HCT116 (cell line): ENCODE data around the gene SORCS2. TPM values are rescaled to one million over a fixed set of nuclear protein-coding genes. Genes with fewer than 3 reads are reported as not detected.

Experiments
- ATAC-seq: fragments of 200-7000 bp; cut with Tn5 transposase; 2 replicates; pipeline ENCODE4 v1.9.1; 2020; ENCODE audit warnings: mild to moderate bottlenecking, moderate library complexity
- BruUV-seq: library from RNA; stranded (reverse); fragments of 400-500 nt; replicated peaks from 2 replicates; lab custom pipeline; 2021; lab: Mats Ljungman, UMichigan
- CTCF ChIA-PET: fragments of 300-600 bp; sonication (Branson Sonifier 250); formaldehyde crosslinking; loops from one replicate; lab custom pipeline; 2021; ENCODE audit warnings: antibody characterized with exemption; lab: Charles Lee
- POLR2A ChIA-PET: fragments of 300-600, 350-600 bp; sonication (Branson Sonifier 250); formaldehyde crosslinking; loops from one replicate; lab custom pipeline; 2021; ENCODE audit warnings: antibody characterized with exemption; lab: Charles Lee
- RAD21 ChIA-PET, 2 experiments: fragments of 300-600 bp; sonication (Branson Sonifier 250); formaldehyde crosslinking; loops; one replicate each; lab custom pipeline; 2023; ENCODE audit warnings: low total read pairs in 2 of 2; ENCODE audit not compliant: uncharacterized antibody in 2 of 2, unreplicated experiment in 2 of 2, low non-redundant PET in 1 of 2; lab: Charles Lee
- DNase-seq: peaks from one replicate; pipeline ENCODE4 v3.0.0-alpha.2; 2010; ENCODE audit warnings: low read depth, low spot score
- H2AFZ ChIP-seq: fragments of 200-600 bp; shearing (Covaris generic), sonication (generic); 2 replicates; pipeline ENCODE4 v1.6.1; 2017; ENCODE audit warnings: low read depth, mixed run types, mixed read lengths, antibody characterized with exemption, low read length; ENCODE audit not compliant: poor library complexity, severe bottlenecking
- H3K27ac ChIP-seq: 2 replicates; pipeline ENCODE4 v1.5.1; 2012; ENCODE audit warnings: low read depth, low read length
- H3K27me3 ChIP-seq: fragments of 200-600 bp; sonication (generic); 2 replicates; pipeline ENCODE4 v1.6.1; 2016; ENCODE audit warnings: mixed run types, low read length, mixed read lengths; ENCODE audit not compliant: insufficient read depth
- H3K36me3 ChIP-seq, 2 experiments: fragments of 200-500 bp in 1 of 2; fragments of 200-600 bp in 1 of 2; sonication (Bioruptor generic) in 1 of 2; sonication (generic) in 1 of 2; 2 replicates each; pipeline versions ENCODE4 v1.5.1 to v1.6.1; 2014 to 2016; ENCODE audit warnings: low read length in 2 of 2, inconsistent platforms in 1 of 2, mixed read lengths in 1 of 2, mixed run types in 1 of 2; ENCODE audit not compliant: insufficient read depth in 2 of 2, control insufficient read depth in 1 of 2
- H3K4me1 ChIP-seq, 2 experiments: fragments of 200-600 bp in 1 of 2; sonication (generic) in 1 of 2; 2 replicates each; pipeline versions ENCODE4 v1.5.1 to v1.6.1; 2012 to 2017; ENCODE audit warnings: low read length in 2 of 2, inconsistent platforms in 1 of 2, mild to moderate bottlenecking in 1 of 2, mixed read lengths in 1 of 2, mixed run types in 1 of 2, moderate library complexity in 1 of 2; ENCODE audit not compliant: insufficient read depth in 2 of 2, control insufficient read depth in 1 of 2
- H3K4me2 ChIP-seq: fragments of 200-600 bp; sonication (generic); 2 replicates; pipeline ENCODE4 v1.6.1; 2017; ENCODE audit warnings: mixed run types, low read length, mixed read lengths
- H3K4me3 ChIP-seq, 2 experiments: fragments of 200-600 bp in 1 of 2; sonication (generic) in 1 of 2; replicated peaks in 1 of 2; 2 replicates each; pipeline ENCODE4 v1.5.1; 2011 to 2016; ENCODE audit warnings: low read length in 2 of 2, control low read depth in 1 of 2, low read depth in 1 of 2, mild to moderate bottlenecking in 1 of 2, mixed read lengths in 1 of 2, mixed run types in 1 of 2
- H3K79me2 ChIP-seq: fragments of 200-600 bp; sonication (generic); 2 replicates; pipeline ENCODE4 v1.6.1; 2017; ENCODE audit warnings: mild to moderate bottlenecking, mixed run types, low read length, moderate library complexity, mixed read lengths; ENCODE audit not compliant: insufficient read depth
- H3K9ac ChIP-seq: fragments of 200-600 bp; sonication (generic); 2 replicates; pipeline ENCODE4 v1.6.1; 2016; ENCODE audit warnings: low read length, mixed read lengths
- H3K9me2 ChIP-seq: fragments of 200-600 bp; sonication (generic), shearing (Covaris generic); 2 replicates; pipeline ENCODE4 v1.6.1; 2017; ENCODE audit warnings: mixed run types, mild to moderate bottlenecking, moderate library complexity; ENCODE audit not compliant: insufficient read depth
- H3K9me3 ChIP-seq, 2 experiments: fragments of 200-500 bp in 1 of 2; fragments of 200-600 bp in 1 of 2; sonication (Bioruptor generic) in 1 of 2; sonication (generic) in 1 of 2; 2 replicates each; pipeline ENCODE4 v1.6.1; 2014 to 2017; ENCODE audit warnings: low read length in 2 of 2, mixed read lengths in 2 of 2, inconsistent platforms in 1 of 2, low read depth in 1 of 2, mild to moderate bottlenecking in 1 of 2, mixed run types in 1 of 2, moderate library complexity in 1 of 2; ENCODE audit not compliant: control insufficient read depth in 1 of 2, insufficient read depth in 1 of 2
- H4K20me1 ChIP-seq: fragments of 200-600 bp; sonication (generic), shearing (Covaris generic); 2 replicates; pipeline ENCODE4 v1.6.1; 2017; ENCODE audit warnings: mixed run types, mild to moderate bottlenecking, moderate library complexity; ENCODE audit not compliant: insufficient read depth
- ATF3 ChIP-seq: IDR thresholded peaks from 2 replicates; pipeline ENCODE4 v1.6.1; 2012
- CBX3 ChIP-seq: IDR thresholded peaks from 2 replicates; pipeline ENCODE4 v1.6.1; 2012; ENCODE audit warnings: low read depth
- CEBPB ChIP-seq: IDR thresholded peaks from 2 replicates; pipeline ENCODE4 v1.6.1; 2012; ENCODE audit warnings: low read depth
- EGR1 ChIP-seq: IDR thresholded peaks from 2 replicates; pipeline ENCODE4 v1.6.1; 2012; ENCODE audit warnings: low read depth
- ELF1 ChIP-seq: IDR thresholded peaks from 2 replicates; pipeline ENCODE4 v1.6.1; 2012; ENCODE audit warnings: low read depth, borderline replicate concordance
- MAX ChIP-seq: IDR thresholded peaks from 2 replicates; pipeline ENCODE4 v1.6.1; 2012
- POLR2A ChIP-seq: IDR thresholded peaks from 2 replicates; pipeline ENCODE4 v1.7.0; 2011; ENCODE audit warnings: borderline replicate concordance; ENCODE audit not compliant: insufficient read depth, insufficient read length; ENCODE audit errors: extremely low read depth
- POLR2AphosphoS5 ChIP-seq: IDR thresholded peaks from 2 replicates; pipeline ENCODE4 v1.6.1; 2011; ENCODE audit warnings: mild to moderate bottlenecking, low read depth, low read length, moderate library complexity
- RAD21 ChIP-seq: IDR thresholded peaks from 2 replicates; pipeline ENCODE4 v1.6.1; 2012; ENCODE audit warnings: low read depth, mild to moderate bottlenecking
- SRF ChIP-seq: IDR thresholded peaks from 2 replicates; pipeline ENCODE4 v1.6.1; 2012; ENCODE audit warnings: low read depth
- ZBTB33 ChIP-seq: IDR thresholded peaks from 2 replicates; pipeline ENCODE4 v1.6.1; 2011; ENCODE audit warnings: mild to moderate bottlenecking, low read length, moderate library complexity; ENCODE audit not compliant: insufficient replicate concordance; ENCODE audit errors: extremely low read depth
- intact Hi-C: fragments of 100-400 bp; cut with micrococcal nuclease; formaldehyde crosslinking; loops from 2 replicates; pipeline ENCODE4 v1.10.0; 2022
- total RNA-seq: library from RNA; stranded (reverse); gene quantifications from one replicate; pipeline ENCODE4 v1.2.1, GENCODE V29; 2021; ENCODE audit not compliant: unreplicated experiment

The SORCS2 gene
- total RNA-seq, 1 experiment from 2014 or later: 0.37 TPM

GRCh38 chr4:7687796-7688195 is 495.5 kb downstream of the SORCS2 start:
- DNase-seq (no peak), ATAC-seq (no peak)
- Histone ChIP-seq H3K36me3 (no peaks in the 10 kb centered on the region), H3K9ac (no peak overlapping the region), H3K27ac (no peak overlapping the region), H3K27me3 (no peaks in the 10 kb centered on the region; the same call in 1 of the 2 replicates), H3K4me2 (no peak overlapping the region), H3K9me2 (no peaks in the 10 kb centered on the region), H3K4me3 (no peak overlapping the region), H2AFZ (no peak overlapping the region), H3K79me2 (no peaks in the 10 kb centered on the region), H3K4me1 (no peaks in the 10 kb centered on the region), H3K9me3 (no peaks in the 10 kb centered on the region), H4K20me1 (no peaks in the 10 kb centered on the region)
- BruUV-seq: no TSS peak
- intact Hi-C loops: no loop called here
- ChIA-PET RAD21 (no interaction called here), POLR2A (no interaction called here), CTCF (no interaction called here)
- TF ChIP-seq CBX3: no peak
- no peak for TF ChIP-seq POLR2AphosphoS5
- TF ChIP-seq POLR2A: no peak
- TF ChIP-seq ELF1: no peak
- no peak for TF ChIP-seq SRF
- TF ChIP-seq CEBPB: no peak
- no peak for TF ChIP-seq ATF3
- no peak for TF ChIP-seq ZBTB33
- no peak for TF ChIP-seq RAD21
- TF ChIP-seq MAX: no peak
- TF ChIP-seq EGR1: no peak
